Chondrocyte (in vitro differentiated cells): Measurements from ENCODE around the gene MRPL24. TPM values are rescaled to one million over a fixed set of nuclear protein-coding genes. Genes with fewer than 3 reads are reported as not detected.
"Not testable (repeated sequence)": the region's sequence is repeated elsewhere in the genome, so short reads cannot be mapped to it uniquely, and the experiment has no call there.

Experiments used
- DNase-seq: peaks from one replicate; pipeline ENCODE4 v3.0.0; 2021; ENCODE audit warnings: mixed read lengths, low spot score
- H3K27ac Mint-ChIP-seq: one replicate; pipeline ENCODE4 v1.8.0; 2021; ENCODE audit warnings: mild to moderate bottlenecking, moderate library complexity, mixed read lengths; ENCODE audit not compliant: unreplicated experiment
- H3K27me3 Mint-ChIP-seq: 2 replicates; pipeline ENCODE4 v1.8.0; 2021; ENCODE audit warnings: low read depth, mixed read lengths
- H3K36me3 Mint-ChIP-seq: 2 replicates; pipeline ENCODE4 v1.8.0; 2021; ENCODE audit warnings: low read depth, mixed read lengths
- H3K4me1 Mint-ChIP-seq: 2 replicates; pipeline ENCODE4 v1.8.0; 2021; ENCODE audit warnings: low read depth, mild to moderate bottlenecking, mixed read lengths
- H3K4me3 Mint-ChIP-seq: one replicate; pipeline ENCODE4 v1.8.0; 2021; ENCODE audit warnings: mild to moderate bottlenecking, moderate library complexity, mixed read lengths; ENCODE audit not compliant: unreplicated experiment
- H3K9me3 Mint-ChIP-seq: 2 replicates; pipeline ENCODE4 v1.8.0; 2021; ENCODE audit warnings: low read depth, mixed read lengths
- total RNA-seq: library from RNA; stranded (reverse); gene quantifications from 3 replicates; pipeline ENCODE4 v1.2.1, GENCODE V29; 2021
- TF ChIP-seq, protein P1 (sequence below): fragments of 200-600 bp; sonication (generic); IDR thresholded peaks from 2 replicates; pipeline ENCODE4 v1.5.0; 2021; ENCODE audit warnings: antibody characterized with exemption, mild to moderate bottlenecking, moderate library complexity

Gene MRPL24
- total RNA-seq, 1 donor from 2014 or later = 40.3 TPM

DNA sequence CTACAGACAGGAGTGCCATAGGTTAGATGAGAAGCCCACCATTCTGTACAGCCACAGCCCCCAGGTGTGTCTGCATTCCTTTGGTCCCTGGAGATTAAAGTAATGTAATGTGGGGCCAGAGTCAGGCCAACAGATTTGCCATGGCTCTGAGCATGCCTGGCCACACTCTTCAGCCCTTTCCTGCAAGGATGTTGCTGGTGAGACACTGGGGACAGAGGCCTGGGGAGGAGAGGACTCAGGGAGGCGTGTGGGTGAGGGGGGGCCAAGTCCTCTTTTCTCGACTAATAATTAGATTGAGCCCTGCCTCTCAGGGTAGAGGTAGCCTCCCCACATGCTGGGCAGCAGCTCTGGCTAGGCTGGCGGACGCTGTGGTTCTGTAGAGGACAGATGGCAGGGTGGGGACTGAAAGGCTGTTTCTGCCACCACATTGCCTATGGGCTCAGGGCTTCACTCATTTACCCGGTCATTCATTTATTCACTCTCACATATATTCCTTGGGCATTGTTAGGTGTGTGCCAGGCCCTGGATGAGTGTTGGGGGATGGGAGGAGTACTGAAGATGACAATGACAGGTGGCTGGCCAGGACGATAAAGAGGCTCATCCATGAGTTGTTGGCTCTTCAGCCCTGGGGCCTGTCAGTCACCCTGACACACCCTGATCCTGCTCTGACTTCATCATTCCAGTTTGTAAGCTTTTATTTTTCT is 19.4 kb upstream of the MRPL24 start:
- Mint-ChIP-seq H3K27me3 (no peaks in the 10 kb centered on the region), H3K9me3 (no peaks in the 10 kb centered on the region), H3K4me1 (no peaks in the 10 kb centered on the region), H3K36me3 (no peaks in the 10 kb centered on the region), H3K4me3 (no peak overlapping the region), H3K27ac (no peak overlapping the region)
- TF ChIP-seq, protein P1, sequence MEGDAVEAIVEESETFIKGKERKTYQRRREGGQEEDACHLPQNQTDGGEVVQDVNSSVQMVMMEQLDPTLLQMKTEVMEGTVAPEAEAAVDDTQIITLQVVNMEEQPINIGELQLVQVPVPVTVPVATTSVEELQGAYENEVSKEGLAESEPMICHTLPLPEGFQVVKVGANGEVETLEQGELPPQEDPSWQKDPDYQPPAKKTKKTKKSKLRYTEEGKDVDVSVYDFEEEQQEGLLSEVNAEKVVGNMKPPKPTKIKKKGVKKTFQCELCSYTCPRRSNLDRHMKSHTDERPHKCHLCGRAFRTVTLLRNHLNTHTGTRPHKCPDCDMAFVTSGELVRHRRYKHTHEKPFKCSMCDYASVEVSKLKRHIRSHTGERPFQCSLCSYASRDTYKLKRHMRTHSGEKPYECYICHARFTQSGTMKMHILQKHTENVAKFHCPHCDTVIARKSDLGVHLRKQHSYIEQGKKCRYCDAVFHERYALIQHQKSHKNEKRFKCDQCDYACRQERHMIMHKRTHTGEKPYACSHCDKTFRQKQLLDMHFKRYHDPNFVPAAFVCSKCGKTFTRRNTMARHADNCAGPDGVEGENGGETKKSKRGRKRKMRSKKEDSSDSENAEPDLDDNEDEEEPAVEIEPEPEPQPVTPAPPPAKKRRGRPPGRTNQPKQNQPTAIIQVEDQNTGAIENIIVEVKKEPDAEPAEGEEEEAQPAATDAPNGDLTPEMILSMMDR = no peak
- peak; percentile 75 for DNase-seq

- H3K9me3 Mint-ChIP-seq, H3K4me3 Mint-ChIP-seq, H3K36me3 Mint-ChIP-seq, H3K4me1 Mint-ChIP-seq, H3K27ac Mint-ChIP-seq, H3K27me3 Mint-ChIP-seq: not testable (repeated sequence)
- peak; percentile 11 for DNase-seq
These were observed 16.8 kb upstream of the MRPL24 start for GRCh38 chr1:156757572-156758253.

DNA sequence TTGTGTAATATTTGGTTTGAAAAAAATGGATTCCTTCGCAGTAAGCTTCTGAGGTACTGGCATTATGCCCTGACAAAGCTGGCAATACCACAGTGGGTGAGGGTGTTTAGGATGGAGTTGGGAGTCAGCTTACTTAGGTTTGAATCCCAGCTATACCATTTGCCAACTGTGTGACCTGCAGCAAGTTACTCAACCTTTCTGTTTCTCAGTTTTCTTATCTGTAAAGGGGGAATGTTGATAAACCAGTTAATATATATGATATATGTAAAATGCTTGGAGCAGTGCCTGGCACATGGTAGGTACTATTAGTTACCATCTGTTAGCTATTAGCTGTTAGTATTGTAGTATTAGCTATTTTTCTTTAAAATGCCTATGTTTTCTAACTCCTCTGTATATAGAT is 15.5 kb upstream of the MRPL24 start:
- no peak overlapping the region for H3K27ac Mint-ChIP-seq
- TF ChIP-seq, protein P1 = no peak

DNA sequence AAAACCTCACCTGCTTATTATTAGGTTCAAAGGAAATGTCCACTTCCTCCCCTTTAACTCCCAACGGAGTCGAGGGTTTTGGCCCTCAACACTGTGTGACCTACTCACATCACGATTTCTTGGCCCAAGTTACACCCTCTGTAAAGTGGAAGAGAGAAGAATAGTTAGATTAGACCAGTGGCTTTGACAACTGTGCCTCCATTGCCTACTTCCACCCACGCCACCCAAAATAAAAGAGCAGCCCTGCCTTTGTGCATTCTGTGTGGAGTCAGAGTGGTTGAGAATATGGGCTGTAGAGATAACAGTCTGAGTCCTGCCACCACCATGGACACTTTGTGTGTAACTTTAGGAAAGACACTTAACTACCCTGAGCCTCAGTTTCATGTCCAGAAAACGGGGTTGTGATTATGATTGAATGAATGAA is 14.7 kb upstream of the MRPL24 start:
- no peak overlapping the region for H3K4me3 Mint-ChIP-seq
- H3K9me3 Mint-ChIP-seq = no peaks in the 10 kb centered on the region
- H3K4me1 Mint-ChIP-seq = peaks cover 12% of the 10 kb centered on the region
- H3K27me3 Mint-ChIP-seq = no peaks in the 10 kb centered on the region
- TF ChIP-seq, protein P1 = no peak
- no peak overlapping the region for H3K27ac Mint-ChIP-seq
- H3K36me3 Mint-ChIP-seq = no peaks in the 10 kb centered on the region
- DNase-seq = no peak

More for the DNA sequence above, 15.5 kb upstream of the MRPL24 start:
- H3K36me3 Mint-ChIP-seq = no peaks in the 10 kb centered on the region
- DNase-seq = no peak
- no peaks in the 10 kb centered on the region for H3K27me3 Mint-ChIP-seq
- no peak overlapping the region for H3K4me3 Mint-ChIP-seq
- no peaks in the 10 kb centered on the region for H3K9me3 Mint-ChIP-seq
- peaks cover 11% of the 10 kb centered on the region for H3K4me1 Mint-ChIP-seq

DNA sequence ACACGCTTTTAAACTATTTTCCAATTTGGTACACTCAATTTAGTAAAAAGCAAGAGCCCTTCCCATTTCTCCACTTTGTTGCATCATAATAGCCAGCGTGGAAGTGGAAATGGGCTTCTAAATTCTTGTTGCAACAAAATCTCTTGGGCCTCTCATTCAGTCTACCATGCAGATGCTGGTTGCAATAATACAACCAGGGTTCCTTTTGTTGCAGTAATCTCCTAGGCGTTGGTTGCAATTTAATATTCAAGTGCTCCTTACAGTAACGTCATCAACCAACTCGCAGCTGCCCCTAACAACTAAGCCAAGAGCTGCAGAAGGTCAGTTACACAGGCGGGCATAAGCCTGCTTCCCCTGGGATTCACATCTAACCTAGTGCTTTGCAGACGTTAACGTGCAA is 13.3 kb upstream of the MRPL24 start:
- Mint-ChIP-seq H3K9me3 (no peaks in the 10 kb centered on the region), H3K36me3 (no peaks in the 10 kb centered on the region), H3K4me1 (peaks cover 25% of the 10 kb centered on the region), H3K4me3 (no peak overlapping the region), H3K27ac (no peak overlapping the region), H3K27me3 (no peaks in the 10 kb centered on the region)
- TF ChIP-seq, protein P1 = no peak
- DNase-seq = peak; percentile 14
